LNCAP (cell line): ENCODE data around the gene PDZD4.
A peak's percentile ranks its signal among the peaks of the same experiment; 100 is the strongest.

ENCODE experiments used
- CTCF ChIP-seq: fragments of 450-650 bp; IDR thresholded peaks from 2 replicates; pipeline ENCODE4 v1.5.1; 2017; ENCODE audit warnings: mild to moderate bottlenecking

Gene PDZD4

GRCh38 chrX:153763989-153764755 is 66.2 kb downstream of the PDZD4 start, which contains the start of gene PLXNB3:
Gene PLXNB3, plus strand, starts transcription at chrX:153764249. Its CDS starts 1,287 bp downstream, at chrX:153765536.
- TF ChIP-seq CTCF: peak; percentile 81

GRCh38 chrX:153763298-153763932 is 66.9 kb downstream of the PDZD4 start:
- no peak for TF ChIP-seq CTCF

- no peak for TF ChIP-seq CTCF
Measured at GRCh38 chrX:153762626-153763173, 67.6 kb downstream of the PDZD4 start.

GRCh38 chrX:153761863-153762262 is 68.5 kb downstream of the PDZD4 start:
- TF ChIP-seq CTCF: no peak

- no peak for TF ChIP-seq CTCF
Measured at GRCh38 chrX:153755136-153755535, 75.2 kb downstream of the PDZD4 start.
